GM13977 (cell line): Measurements from ENCODE around the gene DUT.

Experiments used
- DNase-seq: peaks from one replicate; pipeline ENCODE4 v3.0.0; 2012; ENCODE audit warnings: low spot score
- CTCF ChIP-seq: IDR thresholded peaks from 2 replicates; pipeline ENCODE4 v1.5.1; 2012; ENCODE audit warnings: mild to moderate bottlenecking, control low read depth; ENCODE audit not compliant: insufficient read depth; ENCODE audit errors: extremely low read depth, missing control alignments
- in situ Hi-C: fragments of 300-500 bp; cut with MboI; formaldehyde crosslinking; loops from one replicate; pipeline ENCODE4 v1.12.0; 2022; ENCODE audit warnings: low sequenced_read_pairs, low pct_unique_long_range_greater_than_20kb, mixed read lengths, inconsistent platforms; ENCODE audit not compliant: unreplicated experiment

The DUT gene

GRCh38 chr15:48373821-48374451 is 42.7 kb downstream of the DUT start:
- in situ Hi-C loops: loop anchor here (25.0 kb wide), 2 partner anchors 438 to 1038 kb away; partner anchors contain the start of genes CEP152 and FGF7
- no peak for DNase-seq
- no peak for TF ChIP-seq CTCF

- TF ChIP-seq CTCF: no peak
- in situ Hi-C loops: loop anchor here (25.0 kb wide), 2 partner anchors 438 to 1038 kb away; partner anchors contain the start of genes CEP152 and FGF7
- no peak for DNase-seq
These were observed 43.2 kb downstream of the DUT start for GRCh38 chr15:48374472-48374871.

- in situ Hi-C loops: no loop called here
- no peak for DNase-seq
- TF ChIP-seq CTCF: no peak
These were observed 44.5 kb downstream of the DUT start for GRCh38 chr15:48375767-48376166.

- no peak for TF ChIP-seq CTCF
- DNase-seq: no peak
- in situ Hi-C loops: no loop called here
These were observed 49.0 kb downstream of the DUT start for GRCh38 chr15:48380198-48380597.

GRCh38 chr15:48381861-48382260 is 50.6 kb downstream of the DUT start:
- TF ChIP-seq CTCF: no peak
- in situ Hi-C loops: no loop called here
- no peak for DNase-seq

- no peak for DNase-seq
- in situ Hi-C loops: no loop called here
- no peak for TF ChIP-seq CTCF
These were observed 51.8 kb downstream of the DUT start for GRCh38 chr15:48383031-48383430.
